ENCODE data around the gene INF2.

Gene INF2

GRCh38 chr14:104717137-104717536, 27.7 kb downstream of the INF2 start:
- H3K4me1 Mint-ChIP-seq (ENCODE audit: low read depth): no peaks in the 10 kb centered on the region
- H3K4me3 Mint-ChIP-seq: no peak overlapping the region
- intact Hi-C loops (cut with micrococcal nuclease): no loop called here
- peaks cover 91% of the 10 kb centered on the region for H3K36me3 Mint-ChIP-seq (ENCODE audit: low read depth)
- H3K27ac Mint-ChIP-seq: no peak overlapping the region
- no peaks in the 10 kb centered on the region for H3K9me3 Mint-ChIP-seq
- H3K27me3 Mint-ChIP-seq: no peaks in the 10 kb centered on the region

GRCh38 chr14:104717646-104718045, 28.2 kb downstream of the INF2 start:
- Mint-ChIP-seq H3K9me3 (no peaks in the 10 kb centered on the region), H3K27ac (no peak overlapping the region), H3K36me3 (ENCODE audit: low read depth) (peaks cover 85% of the 10 kb centered on the region), H3K27me3 (no peaks in the 10 kb centered on the region), H3K4me3 (no peak overlapping the region), H3K4me1 (ENCODE audit: low read depth) (peaks cover 5% of the 10 kb centered on the region)
- intact Hi-C loops (cut with micrococcal nuclease): no loop called here

GRCh38 chr14:104718147-104718546, 28.7 kb downstream of the INF2 start:
- Mint-ChIP-seq H3K27ac (no peak overlapping the region), H3K4me3 (no peak overlapping the region), H3K27me3 (no peaks in the 10 kb centered on the region), H3K4me1 (ENCODE audit: low read depth) (peaks cover 5% of the 10 kb centered on the region), H3K9me3 (no peaks in the 10 kb centered on the region), H3K36me3 (ENCODE audit: low read depth) (peaks cover 80% of the 10 kb centered on the region)
- intact Hi-C loops (cut with micrococcal nuclease): no loop called here

- intact Hi-C loops (cut with micrococcal nuclease): no loop called here
- H3K36me3 Mint-ChIP-seq (ENCODE audit: low read depth): peaks cover 73% of the 10 kb centered on the region
- H3K27me3 Mint-ChIP-seq: no peaks in the 10 kb centered on the region
Observed at GRCh38 chr14:104718871-104719270, 29.5 kb downstream of the INF2 start.

GRCh38 chr14:104719343-104719742, 29.9 kb downstream of the INF2 start:
- Mint-ChIP-seq H3K27ac (no peak overlapping the region), H3K9me3 (no peaks in the 10 kb centered on the region), H3K27me3 (no peaks in the 10 kb centered on the region), H3K36me3 (ENCODE audit: low read depth) (peaks cover 68% of the 10 kb centered on the region), H3K4me3 (no peak overlapping the region), H3K4me1 (ENCODE audit: low read depth) (peaks cover 5% of the 10 kb centered on the region)
- intact Hi-C loops (cut with micrococcal nuclease): no loop called here

More at GRCh38 chr14:104718871-104719270, 29.5 kb downstream of the INF2 start:
- Mint-ChIP-seq H3K4me1 (ENCODE audit: low read depth) (peaks cover 5% of the 10 kb centered on the region), H3K9me3 (no peaks in the 10 kb centered on the region), H3K27ac (no peak overlapping the region), H3K4me3 (no peak overlapping the region)

GRCh38 chr14:104721505-104722431, 32.4 kb downstream of the INF2 start:
- intact Hi-C loops (cut with micrococcal nuclease): no loop called here
- peaks cover 5% of the 10 kb centered on the region for H3K4me1 Mint-ChIP-seq (ENCODE audit: low read depth)
- H3K4me3 Mint-ChIP-seq: no peak overlapping the region
- no peaks in the 10 kb centered on the region for H3K9me3 Mint-ChIP-seq
- H3K27ac Mint-ChIP-seq: no peak overlapping the region
- peaks cover 15% of the 10 kb centered on the region for H3K27me3 Mint-ChIP-seq
- H3K36me3 Mint-ChIP-seq (ENCODE audit: low read depth): peaks cover 44% of the 10 kb centered on the region

GRCh38 chr14:104722938-104723650, 33.7 kb downstream of the INF2 start:
- H3K9me3 Mint-ChIP-seq: no peaks in the 10 kb centered on the region

GRCh38 chr14:104723651-104724406, 34.4 kb downstream of the INF2 start, which contains the start of gene ADSS1:
Gene ADSS1 (plus strand): TSS chr14:104724229. CDS start chr14:104724271, 42 bp downstream.
- intact Hi-C loops (cut with micrococcal nuclease): loop anchor here (1.0 kb wide), 1 partner anchor 29 kb away; the partner anchor contains the start of gene SIVA1
- peaks cover 29% of the 10 kb centered on the region for H3K27me3 Mint-ChIP-seq
- H3K4me3 Mint-ChIP-seq: peak within 1 kb of the TSS; percentile 75
- H3K9me3 Mint-ChIP-seq: no peaks in the 10 kb centered on the region
- H3K36me3 Mint-ChIP-seq (ENCODE audit: low read depth): peaks cover 24% of the 10 kb centered on the region
- H3K4me1 Mint-ChIP-seq (ENCODE audit: low read depth): peaks cover 11% of the 10 kb centered on the region
- peak within 1 kb of the TSS; percentile 28 for H3K27ac Mint-ChIP-seq

More at GRCh38 chr14:104722938-104723650, 33.7 kb downstream of the INF2 start:
- Mint-ChIP-seq H3K27me3 (peaks cover 24% of the 10 kb centered on the region), H3K4me1 (ENCODE audit: low read depth) (peaks cover 11% of the 10 kb centered on the region), H3K36me3 (ENCODE audit: low read depth) (peaks cover 31% of the 10 kb centered on the region), H3K27ac (no peak overlapping the region), H3K4me3 (no peak overlapping the region)
- intact Hi-C loops (cut with micrococcal nuclease): no loop called here

- intact Hi-C loops (cut with micrococcal nuclease): loop anchor here (1.0 kb wide), 1 partner anchor 29 kb away; the partner anchor contains the start of gene SIVA1
Observed at GRCh38 chr14:104724407-104724980, 35.1 kb downstream of the INF2 start.

GRCh38 chr14:104724981-104725771, 35.8 kb downstream of the INF2 start:
- Mint-ChIP-seq H3K36me3 (ENCODE audit: low read depth) (peaks cover 10% of the 10 kb centered on the region), H3K4me3 (peak overlapping the region; percentile 50), H3K9me3 (no peaks in the 10 kb centered on the region), H3K27ac (peak overlapping the region; percentile 28), H3K4me1 (ENCODE audit: low read depth) (peaks cover 11% of the 10 kb centered on the region), H3K27me3 (peaks cover 34% of the 10 kb centered on the region)
- intact Hi-C loops (cut with micrococcal nuclease): loop anchor here (1.0 kb wide), 1 partner anchor 28 kb away; the partner anchor contains the start of gene SIVA1

More at GRCh38 chr14:104724407-104724980, 35.1 kb downstream of the INF2 start:
- H3K36me3 Mint-ChIP-seq (ENCODE audit: low read depth): peaks cover 17% of the 10 kb centered on the region
- H3K4me3 Mint-ChIP-seq: peak overlapping the region; percentile 50
- H3K4me1 Mint-ChIP-seq (ENCODE audit: low read depth): peaks cover 11% of the 10 kb centered on the region
- peaks cover 34% of the 10 kb centered on the region for H3K27me3 Mint-ChIP-seq
- H3K9me3 Mint-ChIP-seq: no peaks in the 10 kb centered on the region
- peak overlapping the region; percentile 28 for H3K27ac Mint-ChIP-seq

- H3K4me1 Mint-ChIP-seq (ENCODE audit: low read depth): peaks cover 11% of the 10 kb centered on the region
- peaks cover 34% of the 10 kb centered on the region for H3K27me3 Mint-ChIP-seq
- no peak overlapping the region for H3K4me3 Mint-ChIP-seq
- H3K9me3 Mint-ChIP-seq: no peaks in the 10 kb centered on the region
- H3K27ac Mint-ChIP-seq: no peak overlapping the region
- H3K36me3 Mint-ChIP-seq (ENCODE audit: low read depth): peaks cover 9% of the 10 kb centered on the region
- intact Hi-C loops (cut with micrococcal nuclease): no loop called here
Observed at GRCh38 chr14:104725772-104726548, 36.5 kb downstream of the INF2 start.
